ENCODE measurements around the gene ZNF236. TPM values are rescaled to one million over a fixed set of nuclear protein-coding genes. Genes with fewer than 3 reads are reported as not detected.

The ZNF236 gene
- total RNA-seq, 1 donor from 2014 or later, result 10.4 TPM

GRCh38 chr18:77019641-77020040, 197.3 kb downstream of the ZNF236 start:
- no peak for DNase-seq (ENCODE audit: low read depth)

All from myocyte (in vitro differentiated cells).